HG02588 (cell line): Measurements from ENCODE around the gene FAM174B.
A peak's percentile ranks its signal among the peaks of the same experiment; 100 is the strongest.

Experiments used
- ATAC-seq: cut with Tn5 transposase; IDR thresholded peaks from one replicate; pipeline ENCODE4 v1.9.1; 2021; ENCODE audit warnings: mild to moderate bottlenecking, moderate library complexity; ENCODE audit not compliant: unreplicated experiment

Gene FAM174B

DNA sequence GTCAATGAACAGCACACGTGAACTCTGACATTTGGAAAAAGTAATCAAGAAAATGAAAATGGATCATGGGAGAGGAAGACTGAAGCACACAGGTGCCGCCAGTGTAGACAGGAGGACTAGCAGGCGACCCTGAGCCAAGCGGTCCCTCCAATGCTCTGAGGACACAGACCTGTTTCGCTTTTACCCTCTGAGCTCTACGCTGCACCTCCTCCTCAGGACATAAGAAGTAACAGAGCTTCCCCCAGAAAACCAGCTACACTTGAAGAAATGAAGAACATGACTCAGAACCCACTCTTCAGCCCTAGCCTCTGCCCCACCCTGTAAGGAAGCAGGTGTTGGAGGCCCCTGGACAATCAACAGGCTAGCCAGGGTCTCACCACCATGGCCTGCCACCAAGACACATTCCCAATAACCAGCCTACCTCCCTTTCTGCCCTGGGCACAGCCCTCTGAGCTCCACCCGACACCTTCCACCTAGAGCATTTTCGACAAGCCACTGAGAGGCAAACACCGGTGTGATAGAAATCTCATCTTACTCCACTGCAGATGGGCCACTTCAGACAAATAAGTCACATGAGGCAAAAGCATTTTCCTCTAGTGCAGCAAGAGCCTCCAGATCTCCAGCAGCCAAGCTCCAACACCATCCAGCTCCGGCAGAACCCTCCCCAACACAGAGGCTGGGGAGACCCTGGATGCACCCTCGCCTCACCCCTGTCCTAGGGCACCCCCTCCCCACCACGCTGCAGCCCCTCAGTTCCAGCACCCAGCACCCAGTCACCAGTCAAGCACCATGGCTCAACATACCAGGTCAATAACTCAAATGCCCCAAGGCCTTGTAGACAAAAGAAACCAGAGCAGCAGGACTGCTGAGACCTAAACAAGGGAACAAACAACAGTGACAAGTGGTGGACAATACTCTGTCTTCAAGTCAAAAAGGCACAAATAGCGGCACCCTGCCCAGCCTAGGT lies 11.4 kb downstream of the FAM174B start:
- no peak for ATAC-seq

DNA sequence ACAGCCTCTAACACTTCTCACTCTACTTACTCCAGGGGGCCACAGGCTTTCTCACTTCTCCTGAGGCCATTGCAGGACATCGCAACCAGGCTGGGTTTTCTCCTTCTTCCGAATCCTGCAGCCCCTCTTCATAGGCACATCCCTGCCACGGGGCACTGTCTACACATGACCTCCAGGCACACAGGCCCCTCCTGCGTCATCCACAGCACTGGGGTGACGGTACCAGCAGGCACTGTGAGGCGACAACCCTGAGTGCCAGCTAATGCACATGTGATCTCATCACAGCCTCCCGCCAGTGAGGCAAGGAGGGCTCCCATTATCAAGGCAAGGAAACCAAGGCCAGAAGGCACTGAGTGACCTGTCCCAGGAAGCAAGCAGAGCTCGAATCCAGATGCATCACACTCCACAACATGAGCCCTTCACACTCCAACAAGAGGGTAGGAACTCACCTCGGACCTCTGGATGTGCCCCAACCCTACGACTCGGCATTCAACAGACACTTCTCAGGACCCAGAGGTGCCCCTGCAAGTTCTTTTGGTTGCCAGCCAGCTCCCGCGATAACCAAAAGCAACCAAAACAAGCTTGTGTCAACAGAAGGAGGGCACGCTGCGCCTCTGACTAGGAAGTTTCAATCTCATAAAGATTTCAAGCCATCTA lies 16.7 kb downstream of the FAM174B start:
- ATAC-seq: no peak

DNA sequence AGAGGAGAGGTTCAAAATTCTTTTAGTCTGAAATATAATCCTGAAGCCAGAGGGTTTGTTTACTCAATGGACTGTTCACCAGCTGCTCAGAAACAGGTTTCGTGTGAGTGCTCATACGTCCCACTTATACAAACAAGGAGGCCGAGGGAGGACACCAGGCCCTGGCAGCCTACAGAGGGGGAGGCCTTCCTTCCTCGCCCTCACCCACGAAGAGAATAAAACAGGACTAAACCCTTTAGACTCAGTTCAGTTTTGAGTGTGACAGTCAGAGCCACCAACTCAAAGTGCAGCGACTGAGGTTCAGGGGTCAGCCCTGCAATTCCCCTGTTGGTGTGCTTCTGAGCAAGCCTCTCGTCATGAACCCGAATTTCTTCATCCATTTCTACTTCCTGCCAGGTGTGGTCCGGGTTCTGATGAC lies 17.3 kb downstream of the FAM174B start:
- ATAC-seq: no peak

DNA sequence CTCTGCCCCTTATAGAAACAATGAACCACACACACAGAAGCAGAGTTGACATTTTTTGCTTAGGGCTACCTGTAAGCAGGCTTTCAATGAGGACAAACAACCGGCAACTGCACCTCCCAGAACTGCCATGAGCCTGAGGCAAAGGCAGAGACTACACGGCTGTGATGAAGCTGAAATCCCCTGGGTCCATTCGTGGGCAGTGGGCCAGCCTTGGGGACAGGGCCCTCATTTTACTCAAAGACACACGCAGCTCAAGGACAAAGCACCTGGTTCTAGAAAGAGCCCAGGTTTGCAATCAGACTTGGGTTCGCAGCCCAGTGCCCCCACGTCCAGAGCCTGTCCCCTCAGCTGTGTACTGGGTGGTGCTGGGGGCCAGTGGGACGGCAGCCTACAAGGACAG lies 17.9 kb downstream of the FAM174B start:
- no peak for ATAC-seq

DNA sequence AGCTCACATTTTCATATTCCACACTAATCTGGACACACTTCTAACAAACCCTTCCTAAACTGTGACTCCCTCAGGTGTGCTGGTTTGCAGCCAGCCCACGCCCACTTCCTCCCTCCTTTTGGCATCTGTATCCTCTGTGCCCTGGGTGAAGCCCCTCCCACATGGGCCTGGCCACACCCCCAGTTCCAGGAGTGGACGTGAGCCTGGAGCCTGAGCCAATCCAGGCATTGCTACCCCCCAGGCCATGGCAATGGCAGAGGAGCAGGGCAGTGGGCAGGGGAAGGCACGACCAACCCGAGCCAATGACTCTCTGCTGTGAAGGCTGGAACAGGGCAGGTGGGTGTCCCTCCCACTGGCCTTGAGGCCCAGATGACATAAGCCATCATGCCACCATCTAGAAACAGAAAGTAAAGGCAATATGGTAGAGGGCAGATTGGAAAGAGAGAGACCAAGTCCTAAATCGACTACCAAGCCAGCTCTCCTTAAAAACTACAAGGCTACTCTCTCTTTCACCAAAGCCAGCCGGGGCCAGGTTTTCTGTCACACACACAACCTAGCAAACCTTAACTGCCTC lies 18.6 kb downstream of the FAM174B start:
- ATAC-seq: no peak

DNA sequence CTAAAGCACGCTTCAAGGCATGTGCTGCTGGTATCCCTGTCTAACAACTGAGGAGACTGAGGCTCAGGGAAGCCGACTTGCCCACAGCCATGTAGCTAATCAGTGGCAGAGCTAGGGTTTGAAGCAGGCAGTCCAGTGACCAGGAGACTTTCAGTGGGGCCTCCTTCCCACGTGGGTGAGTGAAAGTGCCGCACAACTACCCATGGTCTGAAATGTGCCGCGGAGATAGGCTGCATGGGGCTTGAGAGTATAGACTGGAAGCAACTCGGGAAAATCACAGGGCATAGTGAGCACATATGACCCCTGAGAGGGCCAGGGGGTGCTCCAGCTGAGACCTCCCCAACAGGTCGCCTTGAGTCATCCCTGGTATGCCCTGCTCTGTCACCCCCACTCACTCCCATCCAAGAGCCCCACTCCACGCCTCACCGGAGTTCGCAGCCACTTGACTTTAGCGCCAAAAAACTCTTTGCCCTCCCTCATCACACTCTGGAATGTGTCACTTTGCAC lies 19.1 kb downstream of the FAM174B start:
- no peak for ATAC-seq

DNA sequence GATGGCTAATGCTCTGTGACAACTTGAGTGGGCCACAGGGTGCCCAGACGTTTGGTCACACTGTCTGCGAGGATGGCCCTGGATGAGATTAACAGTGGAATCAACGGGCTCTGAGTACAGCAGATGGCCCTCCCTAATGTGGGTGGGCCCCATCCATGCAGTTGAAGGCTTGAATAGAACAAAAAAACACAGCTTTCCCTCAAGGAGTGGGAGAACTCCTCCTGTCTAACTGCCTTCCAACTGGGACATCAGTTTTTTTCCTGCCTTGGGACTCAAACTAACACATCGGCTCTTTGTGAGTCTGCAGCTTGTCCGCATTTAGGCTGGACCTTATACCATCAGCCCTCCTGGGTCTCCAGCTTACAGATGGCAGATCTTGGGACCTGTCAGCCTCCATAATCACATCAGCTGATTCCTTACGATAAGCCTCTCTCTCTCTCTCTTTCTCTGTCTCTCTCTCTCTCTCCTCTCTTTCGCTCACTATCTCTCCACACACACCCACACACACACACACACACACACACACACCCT lies 20.8 kb downstream of the FAM174B start:
- no peak for ATAC-seq

DNA sequence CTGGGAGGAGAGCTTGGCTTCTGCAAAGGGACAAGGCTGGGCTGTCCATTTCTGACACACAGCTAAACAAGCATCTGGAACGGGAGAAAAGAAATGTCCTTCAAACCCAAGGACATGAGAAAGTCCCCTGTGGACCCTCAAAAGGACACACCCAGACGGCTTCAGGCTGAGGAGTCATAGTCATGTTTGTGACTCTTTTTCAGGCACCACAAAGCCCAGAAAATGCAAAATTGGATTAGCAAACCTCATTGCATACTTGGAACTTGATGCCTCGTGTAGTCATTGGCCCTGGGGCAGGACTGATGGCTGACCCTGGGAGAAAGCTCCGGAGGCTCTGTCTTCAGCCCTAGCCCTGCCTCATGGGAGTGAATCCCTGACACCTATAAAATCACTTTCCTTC lies 21.5 kb downstream of the FAM174B start:
- ATAC-seq: no peak

DNA sequence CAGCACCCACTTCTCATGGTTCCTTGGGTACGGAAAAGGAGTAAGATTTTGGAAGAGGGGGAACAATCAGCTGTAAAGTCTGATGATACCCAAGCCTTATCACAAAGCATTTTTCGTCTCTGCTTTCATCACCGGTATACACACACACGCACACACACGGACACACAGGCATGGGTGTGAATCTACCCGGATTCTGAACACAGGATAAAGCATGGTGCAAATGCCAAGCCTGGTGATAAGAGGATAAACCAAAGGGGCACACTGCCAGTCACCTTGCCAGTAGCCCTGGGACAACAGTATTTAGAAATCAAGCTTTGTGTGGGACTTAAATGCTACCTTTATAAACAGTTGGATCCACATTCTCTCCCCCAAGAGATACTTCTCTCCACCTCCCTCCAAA lies 22.2 kb downstream of the FAM174B start:
- ATAC-seq: no peak

DNA sequence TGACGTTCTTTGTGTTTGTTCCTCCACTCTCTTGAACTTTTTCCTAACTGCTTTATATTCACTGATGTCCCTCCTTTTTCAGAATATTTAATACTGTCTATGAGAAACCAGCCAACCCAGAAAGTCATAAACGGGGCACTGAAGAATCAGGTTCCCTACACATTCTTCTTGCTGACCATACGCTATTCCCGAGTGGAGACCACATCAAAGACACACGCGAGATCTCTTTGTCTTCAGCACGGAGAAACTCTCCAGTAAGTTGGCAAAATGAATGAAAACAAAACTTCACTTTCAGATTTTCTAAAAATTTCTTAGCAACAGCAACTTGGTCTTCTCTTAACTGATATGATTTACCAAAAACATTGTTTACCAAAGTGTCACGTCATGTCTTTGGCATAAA lies 22.6 kb downstream of the FAM174B start:
- no peak for ATAC-seq

DNA sequence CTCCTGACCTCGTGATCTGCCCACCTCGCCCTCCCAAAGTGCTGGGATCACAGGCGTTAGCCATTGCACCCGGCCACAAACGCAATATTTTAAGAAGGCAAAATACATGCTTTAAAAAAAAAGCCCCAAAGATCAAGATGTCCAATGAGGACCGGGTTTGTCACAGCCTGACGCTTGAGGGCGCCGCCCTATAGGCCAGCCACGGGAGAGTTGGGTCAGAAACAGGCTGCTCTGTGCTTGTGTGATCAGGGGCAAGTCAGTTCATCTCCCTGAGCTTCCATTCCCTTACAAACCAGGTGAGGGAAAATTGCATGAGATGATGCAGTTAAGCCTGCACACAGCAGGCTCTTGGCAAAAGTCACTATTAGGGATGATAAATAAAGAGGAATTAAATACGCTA lies 23.9 kb downstream of the FAM174B start:
- no peak for ATAC-seq

DNA sequence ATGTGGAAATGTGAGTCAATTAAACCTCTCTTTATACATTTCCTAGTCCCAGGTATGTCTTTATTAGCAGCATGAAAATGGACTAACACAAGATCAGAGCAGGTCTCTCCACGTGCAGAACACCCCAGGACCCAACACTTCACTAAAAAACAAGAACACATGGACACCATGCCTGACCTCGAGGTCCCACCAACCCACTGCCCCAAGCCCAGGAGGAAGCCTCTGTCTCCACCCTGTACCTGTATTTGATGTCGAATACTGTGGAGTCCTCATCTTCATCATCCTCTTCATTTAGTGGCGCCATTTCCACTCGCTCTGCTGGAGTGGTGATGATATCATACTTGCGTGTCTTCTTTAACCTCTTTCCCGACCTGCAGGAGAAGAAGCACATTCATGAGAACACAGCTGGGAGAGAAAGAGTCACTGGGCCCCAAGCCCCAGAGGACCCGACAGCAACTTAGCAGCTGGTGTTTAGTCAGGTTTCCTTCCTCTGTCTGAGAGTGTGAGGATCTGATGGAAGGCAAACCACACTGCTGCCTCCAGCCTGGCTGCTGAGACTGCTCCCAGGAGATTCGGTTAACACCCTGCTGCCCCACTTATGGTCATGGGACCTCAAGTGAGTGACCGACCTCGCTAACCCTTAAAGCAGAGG lies 25.5 kb downstream of the FAM174B start:
- no peak for ATAC-seq

DNA sequence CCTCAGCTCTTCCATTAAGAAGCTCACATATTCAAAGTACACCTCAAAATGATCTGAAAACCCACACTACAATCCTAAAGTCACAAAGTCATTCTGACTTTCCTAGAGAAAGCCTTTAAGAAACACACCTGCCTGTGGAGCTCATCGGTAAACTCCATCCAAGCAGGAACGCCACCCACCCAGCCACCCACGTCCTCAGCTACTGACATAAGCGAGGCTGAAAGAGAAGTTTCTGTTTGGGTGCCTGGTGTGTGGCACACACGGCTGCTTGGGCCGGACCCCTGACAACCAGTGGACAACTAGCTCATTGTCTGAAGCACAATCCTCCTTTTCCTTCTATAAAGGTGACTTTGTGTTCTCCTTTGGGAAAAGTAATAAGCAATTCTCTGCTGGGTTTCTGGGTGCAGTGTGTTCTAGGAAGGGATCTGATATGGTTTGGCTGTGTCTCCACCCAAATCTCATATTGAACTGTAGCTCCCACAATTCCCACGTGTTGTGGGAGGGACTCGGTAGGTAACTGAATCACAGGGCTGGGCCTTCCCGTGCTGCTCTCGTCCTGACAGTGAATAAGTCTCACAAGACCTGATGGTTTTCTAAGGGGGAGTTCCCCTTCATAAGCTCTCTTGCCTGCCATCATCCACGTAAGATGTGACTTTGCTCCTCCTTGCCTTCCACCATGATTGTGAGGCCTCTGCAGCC lies 26.1 kb downstream of the FAM174B start:
- ATAC-seq: no peak

DNA sequence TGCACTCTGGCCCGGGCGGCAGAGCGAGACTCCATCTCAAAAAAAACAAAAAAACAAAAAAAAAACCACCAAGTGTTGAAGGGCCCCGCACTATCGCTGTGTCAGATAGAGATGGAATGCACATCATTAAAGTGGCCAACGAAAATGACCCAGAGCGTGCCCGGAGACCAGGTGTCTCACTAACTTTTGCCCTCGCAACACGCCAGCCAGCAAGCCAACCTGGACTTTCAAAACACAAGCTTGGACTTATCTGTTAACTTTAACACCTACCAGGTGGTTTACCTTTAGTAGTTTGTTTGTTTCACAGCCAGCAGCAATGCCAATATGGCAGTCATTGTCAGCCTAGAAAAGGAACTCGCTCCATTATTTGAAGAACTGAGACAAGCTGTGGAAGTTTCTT lies 28.6 kb downstream of the FAM174B start:
- ATAC-seq: no peak

DNA sequence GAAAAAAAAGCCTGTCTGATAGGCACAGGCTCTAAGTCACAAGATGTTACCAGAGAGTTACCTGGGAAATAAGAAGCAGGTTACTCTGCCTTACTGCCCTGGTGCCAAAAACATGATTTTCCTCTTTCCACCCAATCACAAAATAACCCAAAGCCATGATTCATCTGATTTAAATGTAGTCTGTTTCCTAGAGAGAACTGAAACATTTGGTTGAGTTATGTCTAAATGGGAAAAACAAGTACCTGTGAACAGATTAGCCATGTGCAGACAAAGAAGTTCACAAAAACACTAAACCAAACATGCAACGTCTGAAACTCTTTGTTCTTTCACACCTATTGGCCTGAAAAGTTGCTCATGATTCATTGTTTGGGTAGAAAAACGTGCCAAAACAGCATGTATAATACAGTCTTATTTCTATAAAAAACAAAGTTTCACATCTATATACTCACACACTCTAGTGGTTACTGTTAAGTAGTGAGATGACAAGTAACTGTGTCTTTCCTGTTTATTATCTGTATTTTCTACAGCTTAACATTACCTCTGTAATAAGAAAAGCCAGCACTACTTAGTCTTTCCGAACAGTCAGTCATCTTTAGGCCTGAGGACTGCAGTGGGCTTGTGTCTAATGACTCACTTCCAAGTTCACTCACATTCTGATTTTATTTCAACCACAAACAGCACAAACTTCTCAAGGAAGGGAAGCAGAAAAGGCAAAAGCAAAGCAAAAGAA lies 30.2 kb downstream of the FAM174B start:
- ATAC-seq: peak; percentile 63

DNA sequence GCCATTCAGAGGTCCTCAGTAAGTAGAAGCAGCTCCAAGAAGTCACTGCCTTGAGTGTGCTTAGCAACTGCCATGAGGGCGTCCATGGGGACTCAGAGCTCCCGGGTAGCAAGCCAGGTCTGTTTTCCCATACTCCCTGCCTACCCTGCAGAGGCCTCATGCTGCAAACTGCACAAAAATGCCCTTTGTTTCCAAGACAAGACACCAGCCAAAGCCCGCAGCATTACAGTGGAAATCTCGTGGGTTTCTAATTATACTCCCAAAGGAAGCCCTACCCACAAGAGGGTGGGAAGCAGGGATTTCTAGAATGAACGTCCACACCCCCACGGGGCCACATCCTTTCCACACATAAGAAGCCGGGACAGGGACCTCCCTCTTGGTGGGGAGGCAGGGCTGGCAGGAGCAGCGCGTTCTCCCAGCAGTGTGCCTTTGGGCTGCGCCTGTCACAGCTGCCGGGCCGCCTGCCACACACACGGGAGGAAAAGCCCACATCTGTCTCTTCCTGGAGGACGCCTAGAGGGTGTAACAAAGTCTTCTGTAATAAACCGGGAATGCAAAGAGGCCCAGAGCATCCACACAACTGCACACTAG lies 31.1 kb downstream of the FAM174B start:
- ATAC-seq: no peak

DNA sequence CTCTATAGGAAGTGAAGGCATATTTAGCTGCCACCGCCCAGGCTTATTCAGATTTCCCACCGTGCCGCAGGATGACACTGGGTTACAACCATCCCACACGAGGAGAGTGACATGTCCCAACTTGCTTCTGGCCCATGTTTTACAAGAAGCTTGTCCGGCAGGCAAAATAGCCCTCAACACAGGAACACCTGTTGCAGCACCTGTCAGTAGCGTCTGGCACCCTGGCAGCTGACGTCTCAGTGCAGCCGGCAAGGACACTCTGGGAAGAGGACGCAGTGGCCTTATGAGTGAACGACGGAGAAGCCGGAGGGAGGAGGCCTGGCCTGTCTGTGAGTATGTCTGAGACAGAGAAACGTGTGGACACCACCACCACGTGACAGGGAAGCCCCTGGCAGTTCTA lies 32.1 kb downstream of the FAM174B start:
- ATAC-seq: no peak

DNA sequence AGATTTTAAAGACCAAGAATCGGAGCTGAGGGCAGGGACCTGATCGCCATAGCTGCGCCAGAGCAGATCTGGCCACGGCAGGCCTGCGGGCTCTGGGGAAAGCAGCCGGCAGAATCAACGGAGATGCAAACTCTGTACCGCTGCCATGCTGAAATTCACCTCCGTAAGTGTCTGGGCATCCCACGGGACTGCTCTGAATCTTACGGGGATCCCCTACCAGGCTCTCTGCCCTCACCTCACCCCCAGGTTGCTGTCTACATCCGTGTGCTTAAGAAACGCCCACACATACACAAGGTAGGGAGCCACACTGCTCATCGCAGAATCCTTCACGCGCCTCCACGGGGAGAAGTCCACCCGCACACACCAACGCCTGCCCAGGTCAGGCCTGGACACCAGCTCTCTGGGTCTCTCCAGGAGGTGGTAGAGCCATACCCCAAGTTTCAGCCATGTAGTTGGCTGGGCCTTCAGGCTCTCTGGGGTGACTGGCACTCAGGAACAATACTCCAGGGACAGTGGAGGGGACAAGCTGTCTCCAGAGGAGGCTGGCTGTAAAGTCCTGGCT lies 33.5 kb downstream of the FAM174B start:
- ATAC-seq: no peak

DNA sequence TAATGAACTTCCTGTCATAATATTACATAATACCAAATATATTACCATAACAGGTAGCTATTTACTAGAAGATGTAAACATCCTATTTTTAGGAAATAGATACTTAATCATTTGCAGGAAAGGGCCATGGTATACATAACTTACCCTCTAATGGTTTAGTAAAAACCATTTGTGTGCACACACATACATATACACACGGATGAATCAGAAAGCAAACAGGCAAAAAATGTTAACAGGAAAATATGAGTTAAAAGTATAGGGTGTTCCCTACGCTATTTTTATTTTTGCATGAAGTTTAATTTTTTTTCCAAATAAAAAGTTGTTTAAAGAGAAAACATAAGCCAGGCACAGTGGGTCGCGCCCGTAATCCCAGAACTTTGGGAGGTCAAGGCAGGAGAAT lies 34.6 kb downstream of the FAM174B start:
- ATAC-seq: no peak
